Natural killer cell treated with Interleukin-12 subunit alpha and Interleukin-12 subunit beta and Interleukin-15 and Interleukin-18, amount 100 ng/mL, for 72 hours (primary cell): ENCODE measurements around the gene VSNL1. TPM values are rescaled to one million over a fixed set of nuclear protein-coding genes. Genes with fewer than 3 reads are reported as not detected.

Source experiments
- ATAC-seq, 2 donors: fragments of 150-1000 bp; cut with Tn5 transposase in 1 of 2; sonication (Bioruptor Pico), chemical (Tn5 transposase) in 1 of 2; 2 replicates each; pipeline ENCODE4 v1.10.0; 2021
- DNase-seq: peaks from one replicate; pipeline ENCODE4 v3.0.0; 2022; ENCODE audit warnings: low spot score
- H3K27ac Mint-ChIP-seq, 2 donors: 1 replicate in 1 of 2; 2 replicates in 1 of 2; pipeline ENCODE4 v1.8.0; 2022; ENCODE audit warnings: mixed read lengths in 2 of 2, mild to moderate bottlenecking in 1 of 2, moderate library complexity in 1 of 2
- H3K27me3 Mint-ChIP-seq, 2 donors: 1 replicate in 1 of 2; 2 replicates in 1 of 2; pipeline ENCODE4 v1.8.0; 2022; ENCODE audit warnings: mixed read lengths in 2 of 2
- H3K36me3 Mint-ChIP-seq: one replicate; pipeline ENCODE4 v1.8.0; 2022; ENCODE audit warnings: mixed read lengths
- H3K4me1 Mint-ChIP-seq, 2 donors: 1 replicate in 1 of 2; 2 replicates in 1 of 2; pipeline ENCODE4 v1.8.0; 2022; ENCODE audit warnings: low read depth in 2 of 2, mixed read lengths in 2 of 2, mild to moderate bottlenecking in 1 of 2
- H3K4me3 Mint-ChIP-seq: one replicate; pipeline ENCODE4 v1.8.0; 2022; ENCODE audit warnings: mixed read lengths
- H3K9me3 Mint-ChIP-seq: 2 replicates; pipeline ENCODE4 v1.8.0; 2022; ENCODE audit warnings: mixed read lengths
- total RNA-seq, 2 donors: library from RNA; stranded (reverse); gene quantifications; one replicate each; pipeline ENCODE4 v1.2.3, GENCODE V29; 2022

Gene VSNL1
- total RNA-seq, 2 donors from 2014 or later, result not detected

DNA sequence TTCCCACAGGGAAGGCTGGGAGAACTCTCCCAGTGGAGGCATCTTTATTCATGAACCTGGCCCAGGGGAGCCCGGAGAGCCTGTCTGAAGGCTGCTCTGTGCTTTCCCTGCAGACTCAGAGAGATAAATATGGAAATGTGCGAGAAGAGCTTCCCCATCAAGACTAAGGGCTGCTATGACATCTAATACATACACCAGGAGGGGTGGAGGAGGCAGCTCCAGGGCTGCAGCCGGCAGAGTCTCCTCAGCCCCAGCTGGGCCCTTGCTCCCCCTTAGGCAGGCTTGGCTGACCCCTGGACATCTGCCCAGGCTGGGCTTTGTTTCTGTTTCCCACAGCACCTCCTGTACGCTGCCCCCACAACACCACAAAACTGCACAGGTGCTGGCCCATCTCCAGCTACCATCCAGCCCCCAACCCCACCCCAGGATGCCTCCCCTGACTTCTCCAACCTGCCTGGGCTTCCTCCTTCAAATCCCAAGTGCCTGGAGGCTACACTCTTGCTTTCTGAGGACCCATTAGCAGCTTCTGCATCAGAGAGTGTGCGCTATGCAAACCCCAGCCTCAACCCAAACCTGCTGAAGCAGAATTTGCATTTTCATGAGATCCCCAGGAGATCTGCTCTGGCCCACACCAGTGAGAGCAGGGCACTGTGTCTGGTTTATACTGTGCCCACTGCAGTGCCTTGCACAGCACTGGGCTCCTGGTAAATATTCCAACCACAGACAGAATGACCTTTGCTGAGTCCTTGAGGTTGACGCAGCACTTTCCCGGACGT, 96.8 kb downstream of the VSNL1 start:
- no peak overlapping the region for H3K27ac Mint-ChIP-seq
- no peak overlapping the region for H3K4me3 Mint-ChIP-seq

DNA sequence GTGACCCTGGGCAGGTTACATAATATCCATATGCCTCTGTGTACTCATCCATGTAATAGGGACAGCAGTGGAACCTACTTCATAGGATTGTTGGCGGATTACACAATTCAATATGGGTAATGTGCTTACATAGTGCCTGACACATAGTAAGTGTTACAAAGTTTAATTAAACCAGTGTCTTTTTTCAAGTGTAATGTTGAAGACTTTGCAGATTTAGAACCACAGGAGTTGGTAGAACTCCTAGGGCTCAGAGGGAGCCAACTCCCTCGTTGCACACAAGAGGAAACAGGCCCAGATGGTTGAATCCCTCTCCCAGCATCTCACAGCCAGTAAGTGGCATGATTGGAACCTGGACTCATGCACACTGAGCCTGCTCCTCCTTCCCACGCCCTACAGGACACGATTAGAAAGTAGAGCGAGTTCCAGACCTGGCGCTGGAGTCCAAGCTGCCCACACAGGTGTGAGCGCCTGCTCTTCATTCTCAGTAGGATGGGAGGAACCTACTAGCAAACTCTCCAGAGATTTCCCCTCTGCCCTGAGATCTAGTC, 97.8 kb downstream of the VSNL1 start:
- no peaks in the 10 kb centered on the region for H3K36me3 Mint-ChIP-seq
- no peak overlapping the region for H3K4me3 Mint-ChIP-seq
- no peaks in the 10 kb centered on the region for H3K4me1 Mint-ChIP-seq
- no peak overlapping the region for H3K27ac Mint-ChIP-seq
- H3K9me3 Mint-ChIP-seq, result no peaks in the 10 kb centered on the region
- ATAC-seq (no peak), DNase-seq (no peak)
- H3K27me3 Mint-ChIP-seq, result peaks cover 0 to 3% of the 10 kb centered on the region in 2 donors

More for the DNA sequence above, 96.8 kb downstream of the VSNL1 start:
- ATAC-seq (peak in 1 of 2 donors; percentile 40), DNase-seq (no peak)
- H3K27me3 Mint-ChIP-seq, result peaks cover 0 to 3% of the 10 kb centered on the region in 2 donors
- no peaks in the 10 kb centered on the region for H3K4me1 Mint-ChIP-seq
- H3K9me3 Mint-ChIP-seq, result no peaks in the 10 kb centered on the region
- H3K36me3 Mint-ChIP-seq, result no peaks in the 10 kb centered on the region

DNA sequence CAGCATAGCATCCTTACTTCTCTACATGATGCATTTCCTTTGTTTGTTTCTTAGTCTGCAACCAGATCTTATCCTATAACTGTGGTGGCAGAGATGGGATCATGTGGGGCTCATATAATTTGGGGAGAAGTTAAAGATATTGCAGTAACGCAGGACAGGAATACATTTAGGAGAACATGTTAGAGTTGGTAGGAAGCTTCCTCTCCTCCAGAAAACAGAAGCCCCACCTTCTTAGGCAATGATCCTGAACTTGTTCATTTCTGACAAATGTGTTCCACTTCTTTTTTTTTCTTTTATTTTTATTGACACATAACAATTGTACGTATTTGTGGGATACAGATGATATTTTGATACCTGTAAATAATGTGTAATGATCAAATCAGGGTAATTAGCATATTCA, 99.9 kb downstream of the VSNL1 start:
- Mint-ChIP-seq H3K9me3 (no peaks in the 10 kb centered on the region), H3K27ac (no peak overlapping the region)
- no peak for ATAC-seq

DNA sequence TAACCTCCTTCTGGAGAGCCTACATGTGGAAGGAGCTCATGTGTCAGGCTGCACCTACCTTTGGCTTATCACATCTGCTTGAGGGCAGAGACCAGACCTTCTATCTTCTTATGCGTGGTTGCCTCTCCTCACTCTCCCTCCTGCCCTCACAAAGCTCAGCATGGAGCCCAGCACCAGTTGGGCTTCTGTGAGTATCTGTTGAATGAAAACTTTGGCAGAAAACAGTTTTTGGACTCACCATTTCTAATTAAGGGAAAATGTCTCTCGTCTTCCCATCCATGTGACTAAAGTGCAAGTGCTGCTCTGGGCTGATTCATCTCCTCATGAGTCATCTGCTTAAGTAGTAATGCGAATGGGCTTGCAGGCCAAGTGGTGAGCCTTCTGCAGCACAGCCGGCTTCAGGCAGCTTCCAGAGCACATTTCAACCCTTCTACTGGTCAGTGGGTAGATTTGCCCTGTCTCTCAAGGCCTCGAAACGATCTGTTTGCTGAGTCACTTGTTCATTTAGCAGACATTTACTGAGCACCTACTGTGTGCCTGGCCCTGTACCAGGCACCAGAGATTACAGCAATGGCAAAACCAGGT, 102.6 kb downstream of the VSNL1 start:
- Mint-ChIP-seq H3K9me3 (no peaks in the 10 kb centered on the region), H3K27ac (no peak overlapping the region), H3K4me3 (no peak overlapping the region), H3K4me1 (peaks cover 3 to 6% of the 10 kb centered on the region in 2 donors), H3K27me3 (peaks cover 0 to 3% of the 10 kb centered on the region in 2 donors), H3K36me3 (no peaks in the 10 kb centered on the region)
- DNase-seq (no peak), ATAC-seq (peak in 1 of 2 donors; percentile 42)

More for the DNA sequence above, 99.9 kb downstream of the VSNL1 start:
- no peak for DNase-seq
- Mint-ChIP-seq H3K4me1 (no peaks in the 10 kb centered on the region), H3K4me3 (no peak overlapping the region), H3K36me3 (no peaks in the 10 kb centered on the region), H3K27me3 (peaks cover 0 to 3% of the 10 kb centered on the region in 2 donors)

DNA sequence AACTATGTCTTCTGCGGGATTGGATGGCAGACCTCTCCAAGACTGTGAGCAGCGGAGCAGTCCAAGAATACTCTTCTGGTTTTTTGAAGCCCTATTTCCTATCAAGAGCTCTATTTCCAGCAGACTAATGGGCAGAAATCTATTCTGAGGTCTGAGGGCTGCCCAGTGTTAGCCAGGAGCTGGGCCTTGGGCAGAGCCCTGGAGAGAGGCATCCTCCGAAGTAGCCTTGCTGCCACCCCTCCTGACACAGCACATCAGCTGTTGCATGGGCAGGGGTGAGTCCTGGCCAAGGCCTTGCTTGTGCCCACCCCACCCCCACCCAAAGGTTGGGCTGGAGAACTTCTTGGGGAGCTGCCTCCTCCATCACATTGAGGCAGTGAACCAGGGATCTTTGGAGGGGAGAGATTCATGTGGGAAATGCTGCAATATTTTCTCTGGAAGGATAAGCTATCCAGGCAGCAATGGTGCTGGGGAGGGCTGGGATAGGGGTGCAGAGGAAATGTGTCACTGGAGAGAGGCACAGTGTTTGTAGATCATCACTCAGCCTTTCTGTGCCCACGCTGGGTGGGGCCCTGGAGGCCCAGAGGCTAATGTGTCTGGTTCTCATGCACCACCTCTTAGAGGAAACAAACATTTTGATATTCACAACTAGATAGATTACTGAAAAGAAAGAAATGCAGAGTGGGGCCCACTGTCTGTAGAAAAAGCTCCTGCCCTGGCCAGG, 104.7 kb downstream of the VSNL1 start:
- Mint-ChIP-seq H3K36me3 (no peaks in the 10 kb centered on the region), H3K27ac (no peak overlapping the region), H3K4me1 (peaks cover 3 to 6% of the 10 kb centered on the region in 2 donors), H3K4me3 (no peak overlapping the region), H3K9me3 (no peaks in the 10 kb centered on the region), H3K27me3 (peaks cover 0 to 3% of the 10 kb centered on the region in 2 donors)
- no peak for DNase-seq
- no peak for ATAC-seq

DNA sequence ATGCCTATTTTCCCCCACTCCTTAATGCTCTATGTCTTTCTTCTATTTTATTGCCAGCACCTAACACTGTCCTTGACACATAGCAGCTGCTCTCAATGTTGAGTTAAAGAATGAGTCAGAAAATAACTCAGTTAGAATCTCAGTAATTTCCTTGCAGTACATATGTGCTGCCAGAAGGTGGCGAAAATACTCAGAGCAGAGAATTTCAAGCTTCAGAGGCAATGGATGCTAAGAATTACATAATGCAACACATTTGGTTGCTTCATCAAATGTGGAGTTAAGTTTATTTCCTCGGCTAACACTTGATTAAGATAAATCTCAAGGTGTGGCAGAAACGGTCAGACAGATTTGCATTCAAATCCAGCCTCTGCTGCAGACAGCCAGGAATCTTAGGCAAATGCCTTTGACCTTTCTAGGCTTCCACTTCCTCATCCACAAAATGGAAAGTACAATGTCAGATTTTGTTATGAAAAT, 105.6 kb downstream of the VSNL1 start:
- H3K4me3 Mint-ChIP-seq, result no peak overlapping the region
- no peak for DNase-seq
- no peaks in the 10 kb centered on the region for H3K9me3 Mint-ChIP-seq
- no peak overlapping the region for H3K27ac Mint-ChIP-seq
- no peaks in the 10 kb centered on the region for H3K27me3 Mint-ChIP-seq
- ATAC-seq, result peak; percentile 53 to 63
- H3K4me1 Mint-ChIP-seq, result peaks cover 3 to 6% of the 10 kb centered on the region in 2 donors
- no peaks in the 10 kb centered on the region for H3K36me3 Mint-ChIP-seq

DNA sequence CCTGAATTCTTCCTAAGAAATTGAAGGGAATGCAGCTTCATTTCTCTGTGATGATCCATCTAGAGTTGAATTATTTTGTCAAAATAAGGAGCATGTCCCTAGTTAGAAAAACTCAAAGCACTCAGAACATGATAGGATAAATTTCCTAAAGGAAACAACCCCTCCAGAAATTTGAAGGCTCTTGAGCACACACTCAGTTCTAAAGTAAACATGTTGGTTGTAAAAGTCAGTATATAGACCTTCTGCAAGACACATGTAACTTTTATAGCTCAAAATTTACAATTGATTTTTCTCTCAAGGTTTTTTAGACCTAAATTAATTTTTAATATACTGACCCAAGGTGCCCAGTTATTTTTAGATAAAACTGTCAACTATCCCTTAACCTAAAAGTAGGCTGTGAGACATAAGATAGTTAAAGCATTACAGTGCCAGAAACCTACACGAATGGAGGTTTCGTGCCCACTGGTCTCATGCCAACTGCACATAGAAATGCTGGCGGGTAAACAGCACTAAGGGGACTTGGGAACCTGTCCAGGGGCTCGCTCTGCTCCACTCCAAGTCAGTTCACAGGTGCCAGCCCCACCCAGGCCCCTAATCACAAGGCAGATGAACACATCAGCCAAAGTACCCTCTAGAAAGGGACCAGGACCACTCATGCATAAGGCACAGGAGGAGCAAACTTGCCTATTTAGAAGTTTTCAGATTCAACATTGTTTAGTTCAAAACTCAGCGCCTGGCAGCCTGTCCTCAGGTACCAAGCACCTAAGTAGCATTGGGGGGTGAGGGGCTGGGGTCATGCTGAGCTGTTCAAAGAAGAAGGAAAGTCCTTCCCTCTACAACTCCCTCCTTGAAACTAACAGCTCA, 106.6 kb downstream of the VSNL1 start:
- peaks cover 3 to 6% of the 10 kb centered on the region in 2 donors for H3K4me1 Mint-ChIP-seq
- no peaks in the 10 kb centered on the region for H3K36me3 Mint-ChIP-seq
- no peaks in the 10 kb centered on the region for H3K27me3 Mint-ChIP-seq
- DNase-seq, result no peak
- no peak for ATAC-seq
- H3K9me3 Mint-ChIP-seq, result no peaks in the 10 kb centered on the region
- H3K27ac Mint-ChIP-seq, result no peak overlapping the region
- no peak overlapping the region for H3K4me3 Mint-ChIP-seq

DNA sequence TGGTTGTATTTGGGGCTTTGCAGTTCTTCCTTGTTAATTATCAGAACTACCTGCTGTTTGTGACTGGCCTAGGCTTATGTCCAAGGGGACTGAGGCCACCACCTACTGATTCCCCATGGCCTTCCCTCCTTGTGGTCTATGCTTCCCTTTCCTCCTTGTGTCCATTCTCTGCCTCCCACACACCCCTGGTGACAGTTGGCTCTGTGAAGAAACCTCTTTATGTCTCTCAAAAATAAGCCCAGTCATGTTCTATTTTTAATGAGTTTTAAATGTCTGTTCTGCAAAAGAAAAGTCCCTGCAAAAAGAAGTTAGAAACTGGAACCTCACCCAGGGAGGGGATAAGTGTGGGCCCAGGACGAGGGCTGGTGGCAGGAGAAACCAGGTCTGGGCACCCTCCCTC, 108.1 kb downstream of the VSNL1 start:
- DNase-seq (no peak), ATAC-seq (no peak)
- Mint-ChIP-seq H3K4me1 (peaks cover 3 to 6% of the 10 kb centered on the region in 2 donors), H3K4me3 (no peak overlapping the region), H3K27ac (no peak overlapping the region), H3K27me3 (no peaks in the 10 kb centered on the region), H3K36me3 (no peaks in the 10 kb centered on the region), H3K9me3 (no peaks in the 10 kb centered on the region)

DNA sequence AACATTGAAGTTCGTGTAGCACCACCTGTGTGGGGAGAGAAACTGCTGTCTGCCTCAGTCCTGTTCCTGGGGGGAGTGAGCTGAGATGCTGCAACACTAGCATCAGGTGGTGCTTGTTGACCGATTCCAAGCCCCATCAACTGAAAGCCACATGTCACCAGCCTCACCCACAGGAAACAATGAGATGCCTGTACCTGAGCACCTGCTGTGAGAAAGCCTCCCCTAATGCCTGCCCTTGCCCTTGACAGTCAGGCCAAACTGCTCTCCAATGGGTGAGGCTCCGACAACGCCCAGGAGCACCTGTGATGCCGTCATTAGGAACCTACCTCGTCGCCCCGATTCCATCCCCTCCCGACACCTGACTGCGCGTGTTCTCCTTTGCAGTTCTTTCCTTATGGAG, 108.5 kb downstream of the VSNL1 start:
- Mint-ChIP-seq H3K9me3 (no peaks in the 10 kb centered on the region), H3K4me3 (no peak overlapping the region), H3K36me3 (no peaks in the 10 kb centered on the region), H3K27ac (no peak overlapping the region), H3K27me3 (no peaks in the 10 kb centered on the region), H3K4me1 (peaks cover 3 to 6% of the 10 kb centered on the region in 2 donors)
- DNase-seq, result no peak
- no peak for ATAC-seq

DNA sequence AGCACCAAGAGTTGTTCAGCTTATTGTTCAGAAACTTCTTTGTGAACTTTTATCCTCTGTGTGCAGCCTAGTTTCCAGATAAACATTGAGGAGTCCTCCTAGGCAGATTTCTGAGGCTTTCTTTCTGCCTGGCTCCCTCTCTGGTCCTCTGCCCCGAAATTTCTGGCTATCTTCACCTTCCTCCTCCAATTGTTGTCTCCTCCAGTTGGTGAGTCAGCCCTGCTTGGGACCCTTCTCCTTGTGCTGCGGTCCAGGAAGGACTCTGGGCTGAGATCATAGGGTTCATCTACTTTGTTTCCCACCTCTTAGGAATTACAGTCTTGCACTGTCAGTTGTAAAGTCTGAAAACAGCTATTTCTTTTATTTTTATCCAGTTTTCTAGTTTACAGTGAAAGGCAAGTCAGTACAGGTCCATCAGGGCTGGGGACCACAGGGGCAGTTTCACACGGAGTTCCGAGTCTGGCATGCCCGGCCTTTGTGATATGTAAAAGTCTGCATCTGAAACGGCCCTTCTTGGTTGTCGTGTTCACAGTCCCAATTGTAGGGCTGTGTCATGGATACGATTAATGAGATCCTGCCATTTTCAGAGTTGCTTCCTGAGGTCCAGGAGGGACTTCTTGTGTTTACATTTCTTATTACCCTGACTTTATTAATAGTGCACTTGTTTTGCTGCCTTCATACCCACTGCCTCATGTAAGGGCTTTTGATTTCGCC, 112.3 kb downstream of the VSNL1 start:
- no peaks in the 10 kb centered on the region for H3K9me3 Mint-ChIP-seq
- H3K27me3 Mint-ChIP-seq, result no peaks in the 10 kb centered on the region
- no peaks in the 10 kb centered on the region for H3K4me1 Mint-ChIP-seq
- ATAC-seq (no peak), DNase-seq (no peak)
- H3K27ac Mint-ChIP-seq, result no peak overlapping the region
- H3K4me3 Mint-ChIP-seq, result no peak overlapping the region
- H3K36me3 Mint-ChIP-seq, result no peaks in the 10 kb centered on the region

DNA sequence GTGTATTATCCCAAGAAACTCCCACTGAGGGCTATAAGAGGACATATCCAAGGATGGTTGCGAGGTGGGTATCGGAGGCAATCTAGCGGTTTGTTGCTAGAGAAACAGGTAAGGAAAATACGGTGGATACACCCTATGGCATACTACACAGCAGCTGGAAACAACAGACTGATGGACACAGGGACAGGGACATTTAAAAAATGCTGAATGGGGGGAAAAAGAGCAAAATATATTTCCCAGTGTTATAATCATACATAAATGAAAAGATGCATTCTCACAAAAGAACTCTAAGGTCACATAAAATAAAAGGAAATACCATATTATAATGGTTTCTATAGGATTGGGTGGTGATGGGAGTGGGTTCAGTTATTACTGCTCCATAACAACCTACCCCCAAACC, 117.3 kb downstream of the VSNL1 start:
- ATAC-seq, result no peak
- DNase-seq, result no peak
- Mint-ChIP-seq H3K27me3 (no peaks in the 10 kb centered on the region), H3K36me3 (peaks cover 10% of the 10 kb centered on the region), H3K4me3 (no peak overlapping the region), H3K27ac (no peak overlapping the region), H3K9me3 (no peaks in the 10 kb centered on the region), H3K4me1 (no peaks in the 10 kb centered on the region)

DNA sequence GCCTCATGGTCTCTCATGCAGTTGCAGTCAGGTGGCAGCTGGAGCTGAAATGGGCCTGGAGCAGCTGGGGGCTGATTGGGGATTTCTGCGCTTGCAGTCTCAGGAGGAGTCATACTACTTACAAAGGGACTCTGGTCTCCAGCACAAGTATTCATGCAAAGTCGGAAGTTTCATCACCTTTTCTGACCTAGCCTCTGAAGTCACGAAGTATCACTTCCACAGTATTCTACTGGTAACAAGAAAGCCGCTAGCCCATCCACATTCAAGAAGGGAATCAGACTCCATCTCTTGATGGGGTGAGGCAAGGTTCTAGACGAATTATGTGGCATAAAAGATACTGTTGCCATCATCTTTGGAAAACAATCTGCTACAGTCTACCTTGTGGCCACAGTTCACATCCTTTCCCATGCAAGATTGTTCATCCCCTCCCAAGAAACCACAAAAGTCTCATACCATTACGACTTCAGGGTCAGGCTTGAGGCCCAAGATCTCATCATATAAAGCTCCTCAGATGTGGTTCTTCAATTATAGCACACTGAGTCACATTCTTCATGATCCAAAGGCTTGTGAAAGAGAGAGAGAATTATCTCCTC, 117.9 kb downstream of the VSNL1 start:
- Mint-ChIP-seq H3K4me3 (no peak overlapping the region), H3K27ac (no peak overlapping the region)
- peak in 1 of 2 donors; percentile 52 for ATAC-seq

More for the DNA sequence above, 117.9 kb downstream of the VSNL1 start:
- no peaks in the 10 kb centered on the region for H3K27me3 Mint-ChIP-seq
- no peak for DNase-seq
- peaks cover 15% of the 10 kb centered on the region for H3K36me3 Mint-ChIP-seq
- no peaks in the 10 kb centered on the region for H3K4me1 Mint-ChIP-seq
- no peaks in the 10 kb centered on the region for H3K9me3 Mint-ChIP-seq
